Measurements from ENCODE around the gene CLDN1. TPM values are rescaled to one million over a fixed set of nuclear protein-coding genes. Genes with fewer than 3 reads are reported as not detected.

Gene CLDN1
- total and polyA plus RNA-seq, 2 of the 13 experiments (the other 11 are each of a cell fraction or from before 2014, with no cell fraction given) = 42.7 to 51.6 TPM

GRCh38 chr3:190261015-190261414, 61.2 kb downstream of the CLDN1 start (continued):
- TF ChIP-seq, protein P1, sequence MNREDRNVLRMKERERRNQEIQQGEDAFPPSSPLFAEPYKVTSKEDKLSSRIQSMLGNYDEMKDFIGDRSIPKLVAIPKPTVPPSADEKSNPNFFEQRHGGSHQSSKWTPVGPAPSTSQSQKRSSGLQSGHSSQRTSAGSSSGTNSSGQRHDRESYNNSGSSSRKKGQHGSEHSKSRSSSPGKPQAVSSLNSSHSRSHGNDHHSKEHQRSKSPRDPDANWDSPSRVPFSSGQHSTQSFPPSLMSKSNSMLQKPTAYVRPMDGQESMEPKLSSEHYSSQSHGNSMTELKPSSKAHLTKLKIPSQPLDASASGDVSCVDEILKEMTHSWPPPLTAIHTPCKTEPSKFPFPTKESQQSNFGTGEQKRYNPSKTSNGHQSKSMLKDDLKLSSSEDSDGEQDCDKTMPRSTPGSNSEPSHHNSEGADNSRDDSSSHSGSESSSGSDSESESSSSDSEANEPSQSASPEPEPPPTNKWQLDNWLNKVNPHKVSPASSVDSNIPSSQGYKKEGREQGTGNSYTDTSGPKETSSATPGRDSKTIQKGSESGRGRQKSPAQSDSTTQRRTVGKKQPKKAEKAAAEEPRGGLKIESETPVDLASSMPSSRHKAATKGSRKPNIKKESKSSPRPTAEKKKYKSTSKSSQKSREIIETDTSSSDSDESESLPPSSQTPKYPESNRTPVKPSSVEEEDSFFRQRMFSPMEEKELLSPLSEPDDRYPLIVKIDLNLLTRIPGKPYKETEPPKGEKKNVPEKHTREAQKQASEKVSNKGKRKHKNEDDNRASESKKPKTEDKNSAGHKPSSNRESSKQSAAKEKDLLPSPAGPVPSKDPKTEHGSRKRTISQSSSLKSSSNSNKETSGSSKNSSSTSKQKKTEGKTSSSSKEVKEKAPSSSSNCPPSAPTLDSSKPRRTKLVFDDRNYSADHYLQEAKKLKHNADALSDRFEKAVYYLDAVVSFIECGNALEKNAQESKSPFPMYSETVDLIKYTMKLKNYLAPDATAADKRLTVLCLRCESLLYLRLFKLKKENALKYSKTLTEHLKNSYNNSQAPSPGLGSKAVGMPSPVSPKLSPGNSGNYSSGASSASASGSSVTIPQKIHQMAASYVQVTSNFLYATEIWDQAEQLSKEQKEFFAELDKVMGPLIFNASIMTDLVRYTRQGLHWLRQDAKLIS (CRISPR knock-in tag; IDR thresholded peaks at IDR 0.05) = no peak
- TF ChIP-seq, protein P2, sequence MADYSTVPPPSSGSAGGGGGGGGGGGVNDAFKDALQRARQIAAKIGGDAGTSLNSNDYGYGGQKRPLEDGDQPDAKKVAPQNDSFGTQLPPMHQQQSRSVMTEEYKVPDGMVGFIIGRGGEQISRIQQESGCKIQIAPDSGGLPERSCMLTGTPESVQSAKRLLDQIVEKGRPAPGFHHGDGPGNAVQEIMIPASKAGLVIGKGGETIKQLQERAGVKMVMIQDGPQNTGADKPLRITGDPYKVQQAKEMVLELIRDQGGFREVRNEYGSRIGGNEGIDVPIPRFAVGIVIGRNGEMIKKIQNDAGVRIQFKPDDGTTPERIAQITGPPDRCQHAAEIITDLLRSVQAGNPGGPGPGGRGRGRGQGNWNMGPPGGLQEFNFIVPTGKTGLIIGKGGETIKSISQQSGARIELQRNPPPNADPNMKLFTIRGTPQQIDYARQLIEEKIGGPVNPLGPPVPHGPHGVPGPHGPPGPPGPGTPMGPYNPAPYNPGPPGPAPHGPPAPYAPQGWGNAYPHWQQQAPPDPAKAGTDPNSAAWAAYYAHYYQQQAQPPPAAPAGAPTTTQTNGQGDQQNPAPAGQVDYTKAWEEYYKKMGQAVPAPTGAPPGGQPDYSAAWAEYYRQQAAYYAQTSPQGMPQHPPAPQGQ (CRISPR knock-in tag; IDR thresholded peaks at IDR 0.05; ENCODE audit: borderline replicate concordance) = no peak
- TF ChIP-seq NFAT5 (CRISPR knock-in tag; IDR thresholded peaks at IDR 0.05) = no peak
- TF ChIP-seq PLSCR1 (CRISPR knock-in tag; IDR thresholded peaks at IDR 0.05; ENCODE audit: borderline replicate concordance) = no peak
- TF ChIP-seq ATM (IDR thresholded peaks at IDR 0.05; ENCODE audit: borderline replicate concordance) = no peak
- TF ChIP-seq ZNF12 (CRISPR knock-in tag; IDR thresholded peaks at IDR 0.05) = no peak
- TF ChIP-seq ZMYM2 (CRISPR knock-in tag; IDR thresholded peaks at IDR 0.05) = no peak
- TF ChIP-seq, protein P3, sequence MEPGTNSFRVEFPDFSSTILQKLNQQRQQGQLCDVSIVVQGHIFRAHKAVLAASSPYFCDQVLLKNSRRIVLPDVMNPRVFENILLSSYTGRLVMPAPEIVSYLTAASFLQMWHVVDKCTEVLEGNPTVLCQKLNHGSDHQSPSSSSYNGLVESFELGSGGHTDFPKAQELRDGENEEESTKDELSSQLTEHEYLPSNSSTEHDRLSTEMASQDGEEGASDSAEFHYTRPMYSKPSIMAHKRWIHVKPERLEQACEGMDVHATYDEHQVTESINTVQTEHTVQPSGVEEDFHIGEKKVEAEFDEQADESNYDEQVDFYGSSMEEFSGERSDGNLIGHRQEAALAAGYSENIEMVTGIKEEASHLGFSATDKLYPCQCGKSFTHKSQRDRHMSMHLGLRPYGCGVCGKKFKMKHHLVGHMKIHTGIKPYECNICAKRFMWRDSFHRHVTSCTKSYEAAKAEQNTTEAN (CRISPR knock-in tag; conservative IDR thresholded peaks at IDR 0.05) = no peak
- TF ChIP-seq TOPORS (CRISPR knock-in tag; IDR thresholded peaks at IDR 0.05) = no peak
- TF ChIP-seq ZNF550 (CRISPR knock-in tag; IDR thresholded peaks at IDR 0.05; ENCODE audit: borderline replicate concordance) = no peak
- no peak for TF ChIP-seq SP2 (CRISPR knock-in tag; IDR thresholded peaks at IDR 0.05)
- TF ChIP-seq STAT5B (CRISPR knock-in tag; IDR thresholded peaks at IDR 0.05) = no peak
- TF ChIP-seq, protein P4, sequence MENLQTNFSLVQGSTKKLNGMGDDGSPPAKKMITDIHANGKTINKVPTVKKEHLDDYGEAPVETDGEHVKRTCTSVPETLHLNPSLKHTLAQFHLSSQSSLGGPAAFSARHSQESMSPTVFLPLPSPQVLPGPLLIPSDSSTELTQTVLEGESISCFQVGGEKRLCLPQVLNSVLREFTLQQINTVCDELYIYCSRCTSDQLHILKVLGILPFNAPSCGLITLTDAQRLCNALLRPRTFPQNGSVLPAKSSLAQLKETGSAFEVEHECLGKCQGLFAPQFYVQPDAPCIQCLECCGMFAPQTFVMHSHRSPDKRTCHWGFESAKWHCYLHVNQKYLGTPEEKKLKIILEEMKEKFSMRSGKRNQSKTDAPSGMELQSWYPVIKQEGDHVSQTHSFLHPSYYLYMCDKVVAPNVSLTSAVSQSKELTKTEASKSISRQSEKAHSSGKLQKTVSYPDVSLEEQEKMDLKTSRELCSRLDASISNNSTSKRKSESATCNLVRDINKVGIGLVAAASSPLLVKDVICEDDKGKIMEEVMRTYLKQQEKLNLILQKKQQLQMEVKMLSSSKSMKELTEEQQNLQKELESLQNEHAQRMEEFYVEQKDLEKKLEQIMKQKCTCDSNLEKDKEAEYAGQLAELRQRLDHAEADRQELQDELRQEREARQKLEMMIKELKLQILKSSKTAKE (CRISPR knock-in tag; IDR thresholded peaks at IDR 0.05; ENCODE audit: borderline replicate concordance) = no peak
- no peak for TF ChIP-seq ZNF773 (CRISPR knock-in tag; IDR thresholded peaks at IDR 0.05; ENCODE audit: borderline replicate concordance)
